Measurements from ENCODE around the gene TIMM23.
"Not testable (repeated sequence)": the region's sequence is repeated elsewhere in the genome, so short reads cannot be mapped to it uniquely, and the experiment has no call there.

The TIMM23 gene

GRCh38 chr10:46029461-46030030 is 57.3 kb downstream of the TIMM23 start:
- TF ChIP-seq POLR2A (IDR thresholded peaks at IDR 0.05; ENCODE audit: low read depth, low read length), result no peak

GRCh38 chr10:46030091-46030937 is 58.0 kb downstream of the TIMM23 start, which contains the start of gene NCOA4:
Gene NCOA4 (minus strand): TSS chr10:46030623. CDS start chr10:46016680, 13,943 bp downstream.
- peak; percentile 92 for DNase-seq (ENCODE audit: insufficient read length, low spot score)
- peak; percentile 90 for TF ChIP-seq POLR2A (IDR thresholded peaks at IDR 0.05; ENCODE audit: low read depth, low read length)
- no peak for FAIRE-seq

More at GRCh38 chr10:46029461-46030030, 57.3 kb downstream of the TIMM23 start:
- FAIRE-seq (no peak), DNase-seq (ENCODE audit: insufficient read length, low spot score) (no peak)

- FAIRE-seq (no peak), DNase-seq (ENCODE audit: insufficient read length, low spot score) (no peak)
- no peak for TF ChIP-seq POLR2A (IDR thresholded peaks at IDR 0.05; ENCODE audit: low read depth, low read length)
Observed at GRCh38 chr10:46031648-46032532, 59.6 kb downstream of the TIMM23 start.

- DNase-seq (ENCODE audit: insufficient read length, low spot score) (peak; percentile 73), FAIRE-seq (no peak)
- 0 out of 2 replicates have a peak, but pooled peaks have one; percentile 10 for TF ChIP-seq POLR2A (IDR thresholded peaks at IDR 0.05; ENCODE audit: low read depth, low read length)
Observed at GRCh38 chr10:46033602-46034011, 61.3 kb downstream of the TIMM23 start.

- TF ChIP-seq POLR2A (IDR thresholded peaks at IDR 0.05; ENCODE audit: low read depth, low read length), result no peak
- DNase-seq (ENCODE audit: insufficient read length, low spot score) (no peak), FAIRE-seq (no peak)
Observed at GRCh38 chr10:46035923-46036849, 63.9 kb downstream of the TIMM23 start.

GRCh38 chr10:46037107-46037825 is 65.0 kb downstream of the TIMM23 start:
- FAIRE-seq, result no peak
- TF ChIP-seq POLR2A (IDR thresholded peaks at IDR 0.05; ENCODE audit: low read depth, low read length), result no peak
- DNase-seq (ENCODE audit: insufficient read length, low spot score), result no peak

- FAIRE-seq (no peak), DNase-seq (ENCODE audit: insufficient read length, low spot score) (no peak)
- no peak for TF ChIP-seq POLR2A (IDR thresholded peaks at IDR 0.05; ENCODE audit: low read depth, low read length)
Observed at GRCh38 chr10:46040004-46040403, 67.7 kb downstream of the TIMM23 start.

- DNase-seq (ENCODE audit: insufficient read length, low spot score), result no peak
- no peak for TF ChIP-seq POLR2A (IDR thresholded peaks at IDR 0.05; ENCODE audit: low read depth, low read length)
- FAIRE-seq, result no peak
Observed at GRCh38 chr10:46042527-46042926, 70.2 kb downstream of the TIMM23 start.

GRCh38 chr10:46046261-46046660 is 74.0 kb downstream of the TIMM23 start, which contains the start of gene MSMB:
Gene MSMB (minus strand): TSS chr10:46046269. CDS start chr10:46046237, 32 bp downstream.
- TF ChIP-seq POLR2A (IDR thresholded peaks at IDR 0.05; ENCODE audit: low read depth, low read length), result no peak
- no peak for FAIRE-seq
- no peak for DNase-seq (ENCODE audit: insufficient read length, low spot score)

- TF ChIP-seq POLR2A (IDR thresholded peaks at IDR 0.05; ENCODE audit: low read depth, low read length), result no peak
- DNase-seq (ENCODE audit: insufficient read length, low spot score), result no peak
- no peak for FAIRE-seq
Observed at GRCh38 chr10:46048152-46048551, 75.9 kb downstream of the TIMM23 start.

- DNase-seq (ENCODE audit: insufficient read length, low spot score); FAIRE-seq: not testable (repeated sequence)
Observed at GRCh38 chr10:46049497-46049831, 77.2 kb downstream of the TIMM23 start.

- DNase-seq (ENCODE audit: insufficient read length, low spot score) (no peak), FAIRE-seq (no peak)
- no peak for TF ChIP-seq POLR2A (IDR thresholded peaks at IDR 0.05; ENCODE audit: low read depth, low read length)
Observed at GRCh38 chr10:46050941-46051623, 78.8 kb downstream of the TIMM23 start.

Data from H54 (cell line).